ENCODE data around the gene FIG4. TPM values are rescaled to one million over a fixed set of nuclear protein-coding genes. Genes with fewer than 3 reads are reported as not detected.
"Not testable (repeated sequence)": the region's sequence is repeated elsewhere in the genome, so short reads cannot be mapped to it uniquely, and the experiment has no call there.

Gene FIG4
- total RNA-seq, 5 donors from 2014 or later (not counting 1 experiment from before 2014, with no cell fraction given): 10.5 to 13.5 (median 11.5) TPM

- peaks cover 0 to 5% of the 10 kb centered on the region in 2 donors for H3K36me3 ChIP-seq (ENCODE audit: control insufficient read depth in 2 of 2, extremely low read depth in 1 of 2, insufficient read depth in 1 of 2, low read length in 1 of 2)
- ChIA-PET CTCF (no interaction called here), POLR2A (interaction anchor here in 1 of 2 donors (0.7 kb wide), 1 partner anchor 171 kb away, joined by 3 read pairs; no protein-coding TSS in a partner anchor)
- H3K4me3 Mint-ChIP-seq: no peak overlapping the region
- H3K27me3 Mint-ChIP-seq: no peaks in the 10 kb centered on the region
- DNase-seq (no peak), ATAC-seq (replicated peaks in 1 of 4) (no peak)
- WGBS (ENCODE audit: insufficient coverage): 91% methylated on average over 7 of the region's 14 CpGs
- no peaks in the 10 kb centered on the region for H3K9me3 Mint-ChIP-seq
- no peak overlapping the region for H3K27ac ChIP-seq (ENCODE audit: low read length)
- H3K27me3 ChIP-seq (replicated peaks in 1 of 2; ENCODE audit: control insufficient read depth in 2 of 2, extremely low read depth in 1 of 2, insufficient read depth in 2 of 2, low read length in 1 of 2): no peaks in the 10 kb centered on the region
- H3K4me1 ChIP-seq (ENCODE audit: control insufficient read depth in 1 of 2, extremely low read depth in 1 of 2, insufficient read depth in 2 of 2, low read length in 2 of 2): no peaks in the 10 kb centered on the region
- peaks cover 0 to 2% (median 0%) of the 10 kb centered on the region in 3 donors for H3K4me1 Mint-ChIP-seq
- H3K27ac Mint-ChIP-seq: no peak overlapping the region
- H3K36me3 Mint-ChIP-seq: peaks cover 54% of the 10 kb centered on the region
- H3K4me3 ChIP-seq (ENCODE audit: control insufficient read depth in 1 of 2, extremely low read depth in 1 of 2, low read length in 1 of 2): no peak overlapping the region
- no peaks in the 10 kb centered on the region for H3K9me3 ChIP-seq
These were observed 125.6 kb downstream of the FIG4 start for GRCh38 chr6:109816452-109817374.

GRCh38 chr6:109820706-109821350, 129.7 kb downstream of the FIG4 start:
- ATAC-seq (replicated peaks in 1 of 4): no peak
- H3K27ac ChIP-seq (ENCODE audit: low read length): no peak overlapping the region

GRCh38 chr6:109821428-109821827, 130.3 kb downstream of the FIG4 start:
- Histone ChIP-seq H3K27me3 (replicated peaks in 1 of 2; ENCODE audit: control insufficient read depth in 2 of 2, extremely low read depth in 1 of 2, insufficient read depth in 2 of 2, low read length in 1 of 2) (no peaks in the 10 kb centered on the region), H3K9me3 (no peaks in the 10 kb centered on the region), H3K4me3 (ENCODE audit: control insufficient read depth in 1 of 2, extremely low read depth in 1 of 2, low read length in 1 of 2) (no peak overlapping the region), H3K27ac (ENCODE audit: low read length) (no peak overlapping the region), H3K36me3 (ENCODE audit: control insufficient read depth in 2 of 2, extremely low read depth in 1 of 2, insufficient read depth in 1 of 2, low read length in 1 of 2) (peaks cover 0 to 9% of the 10 kb centered on the region in 2 donors), H3K4me1 (ENCODE audit: control insufficient read depth in 1 of 2, extremely low read depth in 1 of 2, insufficient read depth in 2 of 2, low read length in 2 of 2) (no peaks in the 10 kb centered on the region)
- no CpG with 5 or more reads among the region's 2 CpGs for WGBS (ENCODE audit: insufficient coverage)
- ChIA-PET CTCF (no interaction called here), POLR2A (no interaction called here)
- Mint-ChIP-seq H3K4me1 (peaks cover 0 to 2% (median 0%) of the 10 kb centered on the region in 3 donors), H3K9me3 (no peaks in the 10 kb centered on the region), H3K27me3 (no peaks in the 10 kb centered on the region), H3K27ac (no peak overlapping the region), H3K4me3 (no peak overlapping the region), H3K36me3 (peaks cover 60% of the 10 kb centered on the region)
- DNase-seq (no peak), ATAC-seq (replicated peaks in 1 of 4) (no peak)

More at GRCh38 chr6:109820706-109821350, 129.7 kb downstream of the FIG4 start:
- Mint-ChIP-seq H3K36me3 (peaks cover 61% of the 10 kb centered on the region), H3K9me3 (no peaks in the 10 kb centered on the region), H3K4me3 (no peak overlapping the region), H3K4me1 (peaks cover 0 to 2% (median 0%) of the 10 kb centered on the region in 3 donors), H3K27me3 (no peaks in the 10 kb centered on the region), H3K27ac (no peak overlapping the region)
- ChIA-PET CTCF (no interaction called here), POLR2A (no interaction called here)
- Histone ChIP-seq H3K36me3 (ENCODE audit: control insufficient read depth in 2 of 2, extremely low read depth in 1 of 2, insufficient read depth in 1 of 2, low read length in 1 of 2) (peaks cover 0 to 9% of the 10 kb centered on the region in 2 donors), H3K4me1 (ENCODE audit: control insufficient read depth in 1 of 2, extremely low read depth in 1 of 2, insufficient read depth in 2 of 2, low read length in 2 of 2) (no peaks in the 10 kb centered on the region), H3K4me3 (ENCODE audit: control insufficient read depth in 1 of 2, extremely low read depth in 1 of 2, low read length in 1 of 2) (no peak overlapping the region), H3K27me3 (replicated peaks in 1 of 2; ENCODE audit: control insufficient read depth in 2 of 2, extremely low read depth in 1 of 2, insufficient read depth in 2 of 2, low read length in 1 of 2) (no peaks in the 10 kb centered on the region), H3K9me3 (no peaks in the 10 kb centered on the region)
- DNase-seq: no peak
- 79% methylated on average over 2 of the region's 4 CpGs for WGBS (ENCODE audit: insufficient coverage)

GRCh38 chr6:109824105-109824504, 133.0 kb downstream of the FIG4 start:
- peaks cover 79% of the 10 kb centered on the region for H3K36me3 Mint-ChIP-seq
- no CpG with 5 or more reads among the region's 6 CpGs for WGBS (ENCODE audit: insufficient coverage)

GRCh38 chr6:109826551-109826950, 135.5 kb downstream of the FIG4 start:
- no peaks in the 10 kb centered on the region for H3K4me1 Mint-ChIP-seq
- H3K36me3 ChIP-seq (ENCODE audit: control insufficient read depth in 2 of 2, extremely low read depth in 1 of 2, insufficient read depth in 1 of 2, low read length in 1 of 2): peaks cover 4 to 9% of the 10 kb centered on the region in 2 donors
- no peaks in the 10 kb centered on the region for H3K4me1 ChIP-seq (ENCODE audit: control insufficient read depth in 1 of 2, extremely low read depth in 1 of 2, insufficient read depth in 2 of 2, low read length in 2 of 2)
- peaks cover 13 to 21% (median 15%) of the 10 kb centered on the region in 3 donors for H3K9me3 Mint-ChIP-seq
- POLR2A ChIA-PET: no interaction called here
- no CpG with 5 or more reads among the region's 2 CpGs for WGBS (ENCODE audit: insufficient coverage)
- no peak overlapping the region for H3K4me3 ChIP-seq (ENCODE audit: control insufficient read depth in 1 of 2, extremely low read depth in 1 of 2, low read length in 1 of 2)
- no peak overlapping the region for H3K27ac Mint-ChIP-seq
- H3K9me3 ChIP-seq: no peaks in the 10 kb centered on the region
- no peak overlapping the region for H3K4me3 Mint-ChIP-seq
- DNase-seq (no peak), ATAC-seq (replicated peaks in 1 of 4) (no peak)
- CTCF ChIA-PET: no interaction called here
- no peaks in the 10 kb centered on the region for H3K27me3 ChIP-seq (replicated peaks in 1 of 2; ENCODE audit: control insufficient read depth in 2 of 2, extremely low read depth in 1 of 2, insufficient read depth in 2 of 2, low read length in 1 of 2)
- peaks cover 79% of the 10 kb centered on the region for H3K36me3 Mint-ChIP-seq
- H3K27ac ChIP-seq (ENCODE audit: low read length): no peak overlapping the region
- no peaks in the 10 kb centered on the region for H3K27me3 Mint-ChIP-seq

More at GRCh38 chr6:109824105-109824504, 133.0 kb downstream of the FIG4 start:
- ATAC-seq (replicated peaks in 1 of 4): no peak
- peaks cover 0 to 9% of the 10 kb centered on the region in 2 donors for H3K36me3 ChIP-seq (ENCODE audit: control insufficient read depth in 2 of 2, extremely low read depth in 1 of 2, insufficient read depth in 1 of 2, low read length in 1 of 2)
- Mint-ChIP-seq H3K4me1 (peaks cover 0 to 2% (median 0%) of the 10 kb centered on the region in 3 donors), H3K27me3 (no peaks in the 10 kb centered on the region), H3K4me3 (no peak overlapping the region), H3K9me3 (peaks cover 0 to 4% (median 3%) of the 10 kb centered on the region in 3 donors), H3K27ac (no peak overlapping the region)
- H3K27ac ChIP-seq (ENCODE audit: low read length): no peak overlapping the region
- ChIA-PET CTCF (no interaction called here), POLR2A (no interaction called here)
- H3K4me3 ChIP-seq (ENCODE audit: control insufficient read depth in 1 of 2, extremely low read depth in 1 of 2, low read length in 1 of 2): no peak overlapping the region
- H3K9me3 ChIP-seq: no peaks in the 10 kb centered on the region
- H3K4me1 ChIP-seq (ENCODE audit: control insufficient read depth in 1 of 2, extremely low read depth in 1 of 2, insufficient read depth in 2 of 2, low read length in 2 of 2): no peaks in the 10 kb centered on the region
- DNase-seq: no peak
- H3K27me3 ChIP-seq (replicated peaks in 1 of 2; ENCODE audit: control insufficient read depth in 2 of 2, extremely low read depth in 1 of 2, insufficient read depth in 2 of 2, low read length in 1 of 2): no peaks in the 10 kb centered on the region

- H3K27ac ChIP-seq (ENCODE audit: low read length); DNase-seq; H3K27me3 Mint-ChIP-seq; POLR2A ChIA-PET; H3K4me3 Mint-ChIP-seq; H3K27me3 ChIP-seq (replicated peaks in 1 of 2; ENCODE audit: control insufficient read depth in 2 of 2, extremely low read depth in 1 of 2, insufficient read depth in 2 of 2, low read length in 1 of 2); H3K4me3 ChIP-seq (ENCODE audit: control insufficient read depth in 1 of 2, extremely low read depth in 1 of 2, low read length in 1 of 2); CTCF ChIA-PET; H3K9me3 ChIP-seq; H3K4me1 Mint-ChIP-seq; H3K36me3 ChIP-seq (ENCODE audit: control insufficient read depth in 2 of 2, extremely low read depth in 1 of 2, insufficient read depth in 1 of 2, low read length in 1 of 2); H3K27ac Mint-ChIP-seq; H3K4me1 ChIP-seq (ENCODE audit: control insufficient read depth in 1 of 2, extremely low read depth in 1 of 2, insufficient read depth in 2 of 2, low read length in 2 of 2); ATAC-seq (replicated peaks in 1 of 4): not testable (repeated sequence)
- H3K36me3 Mint-ChIP-seq: peaks cover 52% of the 10 kb centered on the region
- H3K9me3 Mint-ChIP-seq: peaks cover 13 to 21% (median 15%) of the 10 kb centered on the region in 3 donors
These were observed 140.3 kb downstream of the FIG4 start for GRCh38 chr6:109831352-109831751.
